Measurements from ENCODE around the gene LYPD6B.

The LYPD6B gene

DNA sequence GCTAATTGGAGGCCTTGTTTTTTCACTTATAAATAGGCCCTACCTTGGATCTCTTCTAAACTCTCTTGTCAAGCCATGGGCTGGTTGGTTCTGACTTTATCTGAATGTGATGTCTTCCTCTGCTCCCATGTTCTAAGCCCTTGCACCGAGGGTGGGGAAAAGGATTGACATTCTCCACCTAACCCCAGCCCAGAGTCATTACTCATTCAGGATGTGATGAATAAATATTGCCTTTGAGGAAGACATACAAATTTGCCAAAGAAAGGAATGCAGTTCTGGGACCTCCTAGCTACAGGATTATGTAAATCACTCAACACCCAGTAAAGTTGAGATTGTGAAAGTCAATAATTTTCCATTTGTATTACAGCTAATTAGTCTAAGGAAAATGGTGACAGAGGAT is 149.8 kb downstream of the LYPD6B start:
- H3K27ac ChIP-seq (replicated peaks), result no peak overlapping the region
- no peak overlapping the region for H3K4me3 ChIP-seq (replicated peaks; ENCODE audit: insufficient read depth, low read length)
- H3K27me3 ChIP-seq (ENCODE audit: insufficient read depth, poor library complexity, severe bottlenecking), result no peaks in the 10 kb centered on the region
- TF ChIP-seq SPI1 (IDR thresholded peaks at IDR 0.05; ENCODE audit: borderline replicate concordance, low read depth) (no peak), POLR2AphosphoS5 (IDR thresholded peaks at IDR 0.05; ENCODE audit: low read depth) (no peak), GABPA (IDR thresholded peaks at IDR 0.05; ENCODE audit: low read depth) (no peak)
- TF ChIP-seq, protein P1, sequence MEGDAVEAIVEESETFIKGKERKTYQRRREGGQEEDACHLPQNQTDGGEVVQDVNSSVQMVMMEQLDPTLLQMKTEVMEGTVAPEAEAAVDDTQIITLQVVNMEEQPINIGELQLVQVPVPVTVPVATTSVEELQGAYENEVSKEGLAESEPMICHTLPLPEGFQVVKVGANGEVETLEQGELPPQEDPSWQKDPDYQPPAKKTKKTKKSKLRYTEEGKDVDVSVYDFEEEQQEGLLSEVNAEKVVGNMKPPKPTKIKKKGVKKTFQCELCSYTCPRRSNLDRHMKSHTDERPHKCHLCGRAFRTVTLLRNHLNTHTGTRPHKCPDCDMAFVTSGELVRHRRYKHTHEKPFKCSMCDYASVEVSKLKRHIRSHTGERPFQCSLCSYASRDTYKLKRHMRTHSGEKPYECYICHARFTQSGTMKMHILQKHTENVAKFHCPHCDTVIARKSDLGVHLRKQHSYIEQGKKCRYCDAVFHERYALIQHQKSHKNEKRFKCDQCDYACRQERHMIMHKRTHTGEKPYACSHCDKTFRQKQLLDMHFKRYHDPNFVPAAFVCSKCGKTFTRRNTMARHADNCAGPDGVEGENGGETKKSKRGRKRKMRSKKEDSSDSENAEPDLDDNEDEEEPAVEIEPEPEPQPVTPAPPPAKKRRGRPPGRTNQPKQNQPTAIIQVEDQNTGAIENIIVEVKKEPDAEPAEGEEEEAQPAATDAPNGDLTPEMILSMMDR (IDR thresholded peaks at IDR 0.05; ENCODE audit: insufficient read depth, low read length), result no peak
- TF ChIP-seq, protein P2, sequence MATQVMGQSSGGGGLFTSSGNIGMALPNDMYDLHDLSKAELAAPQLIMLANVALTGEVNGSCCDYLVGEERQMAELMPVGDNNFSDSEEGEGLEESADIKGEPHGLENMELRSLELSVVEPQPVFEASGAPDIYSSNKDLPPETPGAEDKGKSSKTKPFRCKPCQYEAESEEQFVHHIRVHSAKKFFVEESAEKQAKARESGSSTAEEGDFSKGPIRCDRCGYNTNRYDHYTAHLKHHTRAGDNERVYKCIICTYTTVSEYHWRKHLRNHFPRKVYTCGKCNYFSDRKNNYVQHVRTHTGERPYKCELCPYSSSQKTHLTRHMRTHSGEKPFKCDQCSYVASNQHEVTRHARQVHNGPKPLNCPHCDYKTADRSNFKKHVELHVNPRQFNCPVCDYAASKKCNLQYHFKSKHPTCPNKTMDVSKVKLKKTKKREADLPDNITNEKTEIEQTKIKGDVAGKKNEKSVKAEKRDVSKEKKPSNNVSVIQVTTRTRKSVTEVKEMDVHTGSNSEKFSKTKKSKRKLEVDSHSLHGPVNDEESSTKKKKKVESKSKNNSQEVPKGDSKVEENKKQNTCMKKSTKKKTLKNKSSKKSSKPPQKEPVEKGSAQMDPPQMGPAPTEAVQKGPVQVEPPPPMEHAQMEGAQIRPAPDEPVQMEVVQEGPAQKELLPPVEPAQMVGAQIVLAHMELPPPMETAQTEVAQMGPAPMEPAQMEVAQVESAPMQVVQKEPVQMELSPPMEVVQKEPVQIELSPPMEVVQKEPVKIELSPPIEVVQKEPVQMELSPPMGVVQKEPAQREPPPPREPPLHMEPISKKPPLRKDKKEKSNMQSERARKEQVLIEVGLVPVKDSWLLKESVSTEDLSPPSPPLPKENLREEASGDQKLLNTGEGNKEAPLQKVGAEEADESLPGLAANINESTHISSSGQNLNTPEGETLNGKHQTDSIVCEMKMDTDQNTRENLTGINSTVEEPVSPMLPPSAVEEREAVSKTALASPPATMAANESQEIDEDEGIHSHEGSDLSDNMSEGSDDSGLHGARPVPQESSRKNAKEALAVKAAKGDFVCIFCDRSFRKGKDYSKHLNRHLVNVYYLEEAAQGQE (IDR thresholded peaks at IDR 0.05; ENCODE audit: insufficient replicate concordance, low read depth), result no peak
- no peak for DNase-seq (ENCODE audit: low read depth in 1 of 2, low spot score in 1 of 2)

DNA sequence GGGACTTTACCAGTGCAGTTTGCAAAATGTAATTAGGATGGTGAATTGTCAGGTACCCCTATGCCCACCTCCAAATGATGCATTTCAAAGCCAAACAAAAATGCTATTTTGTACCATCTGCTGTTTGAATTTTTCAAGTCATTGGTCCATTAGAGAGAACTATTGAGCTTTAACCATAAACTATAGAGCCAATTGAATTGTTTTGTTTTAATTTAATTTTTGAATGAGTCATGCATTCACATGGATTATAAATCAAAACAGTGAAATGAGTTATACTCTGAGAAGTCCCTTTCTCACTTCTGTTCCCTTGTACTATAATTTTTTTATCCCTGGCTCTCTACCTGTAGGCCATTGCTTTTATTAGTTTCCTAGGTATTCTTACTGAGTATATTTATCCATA is 151.3 kb downstream of the LYPD6B start:
- no peak for TF ChIP-seq GABPA (IDR thresholded peaks at IDR 0.05; ENCODE audit: low read depth)
- TF ChIP-seq, protein P1 (IDR thresholded peaks at IDR 0.05; ENCODE audit: insufficient read depth, low read length), result no peak
- TF ChIP-seq SPI1 (IDR thresholded peaks at IDR 0.05; ENCODE audit: borderline replicate concordance, low read depth), result no peak
- TF ChIP-seq POLR2AphosphoS5 (IDR thresholded peaks at IDR 0.05; ENCODE audit: low read depth), result no peak
- no peak for DNase-seq (ENCODE audit: low read depth in 1 of 2, low spot score in 1 of 2)
- Histone ChIP-seq H3K4me3 (replicated peaks; ENCODE audit: insufficient read depth, low read length) (no peak overlapping the region), H3K27ac (replicated peaks) (no peak overlapping the region), H3K27me3 (ENCODE audit: insufficient read depth, poor library complexity, severe bottlenecking) (no peaks in the 10 kb centered on the region)

DNA sequence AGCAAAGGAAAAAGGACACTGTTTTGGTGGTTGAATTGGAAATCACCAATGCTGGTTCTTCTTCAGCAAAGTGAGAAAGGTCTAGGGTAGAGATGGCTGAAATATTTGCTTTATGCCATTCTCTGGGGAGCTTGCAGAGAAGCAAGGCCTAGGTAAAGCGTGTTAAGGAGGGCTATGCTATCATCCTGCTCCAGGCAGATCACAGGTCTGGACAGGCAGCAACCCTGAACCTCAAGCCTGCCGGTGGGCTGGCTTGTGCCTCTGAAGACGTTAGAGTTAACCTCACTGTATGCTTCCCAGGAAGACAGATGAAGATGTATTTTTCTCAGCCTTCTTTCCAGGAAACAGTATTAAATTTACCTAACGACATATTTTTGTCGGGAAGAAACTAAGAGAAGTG is 153.4 kb downstream of the LYPD6B start:
- no peak for DNase-seq (ENCODE audit: low read depth in 1 of 2, low spot score in 1 of 2)
- H3K27ac ChIP-seq (replicated peaks), result no peak overlapping the region
- no peak overlapping the region for H3K4me3 ChIP-seq (replicated peaks; ENCODE audit: insufficient read depth, low read length)
- TF ChIP-seq, protein P2 (IDR thresholded peaks at IDR 0.05; ENCODE audit: insufficient replicate concordance, low read depth), result no peak
- no peak for TF ChIP-seq SPI1 (IDR thresholded peaks at IDR 0.05; ENCODE audit: borderline replicate concordance, low read depth)
- TF ChIP-seq POLR2AphosphoS5 (IDR thresholded peaks at IDR 0.05; ENCODE audit: low read depth), result no peak
- TF ChIP-seq GABPA (IDR thresholded peaks at IDR 0.05; ENCODE audit: low read depth), result no peak
- TF ChIP-seq, protein P1 (IDR thresholded peaks at IDR 0.05; ENCODE audit: insufficient read depth, low read length), result no peak
- no peaks in the 10 kb centered on the region for H3K27me3 ChIP-seq (ENCODE audit: insufficient read depth, poor library complexity, severe bottlenecking)

DNA sequence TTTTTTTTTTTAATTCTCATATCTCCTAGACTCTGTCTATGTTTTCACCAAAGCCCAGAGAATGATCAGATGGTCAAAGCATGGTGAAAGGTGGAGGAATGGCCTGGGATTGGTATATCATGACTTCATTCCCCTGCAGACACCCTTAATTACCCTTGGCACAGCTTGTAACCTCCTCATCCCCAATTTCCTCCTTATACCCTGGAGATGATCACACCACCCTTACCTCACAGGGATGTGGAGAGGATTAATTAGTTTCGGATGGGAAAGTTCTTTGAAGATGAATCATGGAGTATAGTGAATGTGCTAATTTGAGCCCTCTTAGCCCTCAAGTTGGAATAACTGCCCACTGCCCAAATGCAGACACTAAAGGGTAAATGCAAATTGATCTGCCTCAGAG is 153.9 kb downstream of the LYPD6B start:
- no peak for TF ChIP-seq GABPA (IDR thresholded peaks at IDR 0.05; ENCODE audit: low read depth)
- no peaks in the 10 kb centered on the region for H3K27me3 ChIP-seq (ENCODE audit: insufficient read depth, poor library complexity, severe bottlenecking)
- DNase-seq (ENCODE audit: low read depth in 1 of 2, low spot score in 1 of 2), result no peak

More for the DNA sequence above, 153.9 kb downstream of the LYPD6B start:
- H3K4me3 ChIP-seq (replicated peaks; ENCODE audit: insufficient read depth, low read length), result no peak overlapping the region
- H3K27ac ChIP-seq (replicated peaks), result no peak overlapping the region

Data from HL-60 (cell line).